SK-N-SH treated with all-trans-retinoic acid at 6 μM for 48 hours (cell line): ENCODE data around the gene FAM90A1.
"Not testable (repeated sequence)": the region's sequence is repeated elsewhere in the genome, so short reads cannot be mapped to it uniquely, and the experiment has no call there.

ENCODE experiments used
- ATAC-seq: fragments of 200-7000 bp; cut with Tn5 transposase; 3 replicates; pipeline ENCODE4 v1.9.1; 2020; ENCODE audit warnings: mild to moderate bottlenecking, moderate library complexity
- ZFP3 ChIP-seq: fragments of 250-450 bp; sonication (Bioruptor Pico); IDR thresholded peaks from 2 replicates; pipeline ENCODE4 v1.5.0; 2020; ENCODE audit warnings: mild to moderate bottlenecking, moderate library complexity

The FAM90A1 gene, protein sequence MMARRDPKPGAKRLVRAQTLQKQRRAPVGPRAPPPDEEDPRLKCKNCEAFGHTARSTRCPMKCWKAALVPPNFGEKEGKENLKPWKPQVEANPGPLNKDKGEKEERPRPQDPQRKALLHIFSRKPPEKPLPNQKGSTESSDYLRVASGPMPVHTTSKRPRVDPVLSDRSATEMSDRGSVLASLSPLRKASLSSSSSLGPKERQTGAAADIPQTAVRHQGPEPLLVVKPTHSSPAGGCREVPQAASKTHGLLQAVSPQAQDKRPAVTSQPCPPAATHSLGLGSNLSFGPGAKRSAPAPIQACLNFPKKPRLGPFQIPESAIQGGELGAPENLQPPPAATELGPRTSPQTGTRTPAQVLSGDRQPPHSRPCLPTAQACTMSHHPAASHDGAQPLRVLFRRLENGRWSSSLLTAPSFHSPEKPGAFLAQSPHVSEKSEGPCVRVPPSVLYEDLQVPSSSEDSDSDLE

DNA sequence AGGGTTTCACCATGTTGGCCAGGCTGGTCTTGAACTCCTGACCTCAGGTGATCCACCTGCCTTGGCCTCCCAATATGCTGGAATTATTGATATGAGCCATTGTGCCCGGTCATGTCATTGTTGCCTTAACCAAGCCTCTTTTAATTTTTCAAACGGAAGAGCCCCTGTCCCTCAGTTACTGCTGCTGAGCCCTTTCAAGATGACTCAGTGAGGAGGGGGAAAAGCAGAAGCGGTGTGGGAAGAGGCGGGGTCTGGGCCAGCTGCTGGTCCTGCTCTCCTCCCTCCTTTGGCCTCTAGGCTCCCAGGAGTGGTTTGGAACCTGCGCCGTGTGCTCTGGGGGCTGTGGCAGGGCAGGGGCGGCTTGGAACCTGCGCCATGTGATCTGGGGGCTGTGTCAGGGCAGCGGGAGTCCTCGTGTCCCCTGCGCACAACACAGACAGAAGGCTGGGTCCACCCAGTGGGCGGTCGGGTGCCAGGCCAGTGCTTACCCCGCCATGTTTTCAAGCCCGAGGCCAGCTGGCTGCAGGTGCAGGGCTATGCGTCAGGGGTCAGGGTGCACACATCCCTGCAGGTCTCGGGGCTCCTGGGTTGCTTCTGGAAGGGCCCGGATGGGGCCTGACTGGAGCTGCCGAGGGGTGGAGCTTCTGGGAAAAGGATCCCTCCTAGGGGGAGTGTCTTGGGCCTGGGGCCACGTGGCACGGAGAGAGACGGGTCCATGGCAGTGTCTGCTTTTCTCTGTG is at the start of gene FAM90A1:
Gene FAM90A1 (minus strand): TSS at position 627 of the 740 bp plus-strand sequence. CDS start 2,786 bp downstream, outside the sequence.
- not testable (repeated sequence) for ATAC-seq

DNA sequence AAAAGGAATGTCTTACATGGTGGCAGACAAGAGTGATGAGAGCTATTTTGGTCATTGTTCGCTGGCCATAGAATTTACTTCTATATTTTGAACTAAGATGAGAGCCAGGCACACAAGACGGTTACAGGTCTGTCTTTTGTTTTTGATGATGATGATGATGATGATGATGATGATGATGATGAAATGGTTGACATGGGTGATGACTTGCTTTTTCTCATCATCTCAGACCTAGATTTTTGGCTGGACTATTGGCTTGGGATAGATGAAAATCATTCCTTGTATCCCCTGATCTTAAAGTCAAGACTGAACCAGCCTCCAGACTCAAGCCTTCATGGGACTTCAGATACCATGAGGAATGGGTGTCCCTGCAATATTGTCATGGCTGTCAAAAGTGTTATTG is 49.0 kb upstream of the FAM90A1 start:
- ATAC-seq, result not testable (repeated sequence)

DNA sequence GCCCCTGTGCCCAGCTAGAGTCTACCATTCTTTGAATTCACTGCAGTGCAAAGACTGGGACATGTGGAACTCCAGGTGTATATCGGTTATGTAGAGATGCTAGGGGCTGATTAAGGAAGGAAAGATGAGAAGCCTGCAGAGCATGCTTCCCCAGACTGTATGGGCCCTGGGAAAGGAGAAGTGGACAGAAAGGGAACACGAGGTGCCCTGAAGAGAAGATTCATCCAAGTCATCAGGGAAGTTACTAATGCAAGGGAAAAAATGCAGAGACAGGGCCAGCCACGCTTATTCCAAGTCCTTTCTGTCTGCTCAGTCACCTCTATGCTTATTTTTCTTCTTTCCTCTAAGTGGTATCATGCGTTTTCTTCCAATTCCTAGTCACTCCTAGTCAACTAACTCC is 39.3 kb upstream of the FAM90A1 start:
- not testable (repeated sequence) for ATAC-seq

DNA sequence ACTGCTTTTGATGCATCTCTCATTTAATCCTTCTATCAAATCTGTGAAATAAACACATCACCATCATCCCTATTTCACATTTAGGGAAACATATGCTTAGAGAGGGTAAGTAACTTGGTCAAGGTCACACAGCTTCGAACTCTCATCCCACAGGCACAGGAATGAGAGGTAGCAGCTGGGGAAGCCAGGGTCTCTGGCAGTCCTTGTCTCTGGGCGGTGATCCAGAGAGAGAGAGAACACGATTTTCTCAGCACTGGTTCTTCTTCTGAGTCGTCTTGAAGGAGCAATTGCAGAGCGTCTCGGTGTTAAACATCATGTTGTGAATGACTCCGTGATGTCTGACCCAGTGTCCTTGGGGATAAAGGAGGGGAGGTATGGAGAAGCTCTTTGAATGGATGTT is 36.8 kb upstream of the FAM90A1 start:
- ATAC-seq, result not testable (repeated sequence)

DNA sequence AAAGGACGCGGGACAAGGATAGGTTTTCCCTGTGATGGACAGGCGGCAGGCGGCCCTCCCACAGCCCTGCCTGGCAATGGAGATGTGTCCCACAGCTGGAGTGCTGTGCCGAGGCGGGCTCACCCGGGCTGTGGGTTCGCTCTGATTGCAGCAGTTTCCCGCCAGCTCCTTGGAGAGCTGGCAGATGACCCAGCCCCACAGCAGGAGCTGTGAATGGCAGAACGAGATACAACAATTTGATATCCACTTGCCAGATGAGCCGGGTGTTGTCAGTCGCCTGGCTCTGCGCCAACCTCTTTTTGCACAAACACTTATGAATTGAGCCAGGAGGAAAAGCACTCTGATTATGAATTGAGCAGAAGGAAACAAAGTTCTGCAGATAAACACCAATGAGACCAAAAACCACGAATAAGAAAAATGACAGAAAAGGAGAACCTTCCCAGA is 33.7 kb upstream of the FAM90A1 start:
- ATAC-seq, result not testable (repeated sequence)

DNA sequence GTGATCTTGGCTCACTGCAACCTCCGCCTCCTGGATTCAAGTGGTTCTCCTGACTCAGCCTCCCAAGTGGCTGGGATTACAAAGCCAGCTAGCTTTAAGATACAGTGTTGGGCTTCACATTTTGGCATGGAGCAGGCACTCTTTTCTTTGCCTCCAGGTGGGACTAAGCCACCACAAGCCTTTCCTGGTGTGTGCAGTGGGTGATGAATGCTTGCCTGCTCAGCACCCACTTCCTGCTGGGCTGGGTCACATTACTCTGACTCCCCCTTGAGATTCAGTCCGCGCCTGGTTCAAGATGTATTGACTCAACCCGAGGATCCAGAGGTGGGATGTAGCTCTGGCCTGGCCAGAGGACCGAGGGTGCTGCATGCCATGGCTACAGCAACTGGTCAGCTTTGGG is 28.9 kb upstream of the FAM90A1 start:
- not testable (repeated sequence) for ATAC-seq

DNA sequence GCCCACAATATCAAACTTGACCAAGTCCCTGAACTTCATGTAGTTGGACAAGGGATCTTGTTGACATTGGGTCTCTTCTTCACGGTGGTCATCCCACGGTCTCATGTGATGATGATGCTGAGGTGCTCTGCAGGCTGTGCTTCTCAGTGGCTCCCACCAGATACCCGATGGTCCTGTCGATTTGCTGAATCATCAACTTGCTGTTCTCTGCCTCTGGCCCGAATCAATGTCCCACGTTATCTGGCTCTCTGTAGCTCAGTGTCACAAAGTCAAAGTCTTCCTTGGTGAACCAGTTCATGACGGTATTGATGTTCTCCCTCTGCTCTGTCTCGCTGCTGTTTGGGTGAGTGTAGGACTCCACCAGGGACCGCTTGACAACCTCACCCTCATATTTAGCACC is 27.3 kb upstream of the FAM90A1 start:
- ATAC-seq, result not testable (repeated sequence)

DNA sequence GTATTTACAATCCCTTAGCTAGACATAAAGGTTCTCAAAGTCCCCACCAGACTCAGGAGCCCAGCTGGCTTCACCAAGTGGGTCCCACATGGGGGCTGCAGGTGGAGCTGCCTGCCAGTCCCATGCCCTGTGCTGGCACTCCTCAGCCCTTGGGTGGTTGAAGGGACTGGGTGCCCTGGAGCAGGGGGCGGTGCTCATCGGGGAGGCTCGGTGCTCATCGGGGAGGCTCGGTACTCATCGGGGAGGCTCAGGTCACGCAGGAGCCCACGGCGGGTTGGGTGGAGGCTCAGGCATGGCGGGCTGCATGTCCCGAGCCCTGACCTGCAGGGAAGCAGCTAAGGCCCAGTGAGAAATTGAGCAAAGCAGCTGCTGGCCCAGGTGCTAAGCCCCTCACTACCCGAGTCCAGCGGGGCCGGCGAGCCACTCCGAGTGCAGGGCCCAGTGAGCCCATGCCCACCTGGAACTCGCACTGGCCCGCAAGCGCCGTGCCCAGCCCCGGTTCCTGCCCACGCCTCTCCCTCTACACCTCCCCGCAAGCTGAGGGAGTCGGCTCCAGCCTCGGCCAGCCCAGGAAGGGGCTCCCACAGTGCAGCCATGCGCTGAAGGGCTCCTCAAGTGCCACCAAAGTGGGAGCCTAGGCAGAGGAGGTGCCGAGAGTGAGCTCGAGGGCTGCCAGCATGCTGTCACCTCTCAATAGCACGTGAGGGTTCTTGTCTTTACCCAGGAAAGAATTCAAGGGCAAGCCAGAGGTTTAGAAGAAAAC is 24.8 kb upstream of the FAM90A1 start:
- not testable (repeated sequence) for ATAC-seq

DNA sequence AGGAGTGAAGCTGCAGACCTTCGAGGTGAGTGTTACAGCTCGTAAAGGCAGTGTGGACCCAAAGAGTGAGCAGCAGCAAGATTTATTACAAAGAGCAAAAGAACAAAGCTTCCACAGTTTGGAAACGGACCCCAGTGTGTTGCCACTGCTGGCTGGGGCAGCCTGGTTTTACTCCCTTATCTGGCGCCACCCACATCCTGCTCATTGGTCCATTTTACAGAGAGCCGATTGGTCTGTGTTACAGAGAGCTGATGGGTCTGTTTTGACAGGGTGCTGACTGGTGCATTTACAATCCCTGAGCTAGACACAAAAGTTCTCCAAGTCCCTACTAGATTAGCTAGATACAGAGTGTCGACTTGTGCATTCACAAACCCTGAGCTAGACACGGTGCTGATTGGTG is 24.2 kb upstream of the FAM90A1 start:
- not testable (repeated sequence) for ATAC-seq

DNA sequence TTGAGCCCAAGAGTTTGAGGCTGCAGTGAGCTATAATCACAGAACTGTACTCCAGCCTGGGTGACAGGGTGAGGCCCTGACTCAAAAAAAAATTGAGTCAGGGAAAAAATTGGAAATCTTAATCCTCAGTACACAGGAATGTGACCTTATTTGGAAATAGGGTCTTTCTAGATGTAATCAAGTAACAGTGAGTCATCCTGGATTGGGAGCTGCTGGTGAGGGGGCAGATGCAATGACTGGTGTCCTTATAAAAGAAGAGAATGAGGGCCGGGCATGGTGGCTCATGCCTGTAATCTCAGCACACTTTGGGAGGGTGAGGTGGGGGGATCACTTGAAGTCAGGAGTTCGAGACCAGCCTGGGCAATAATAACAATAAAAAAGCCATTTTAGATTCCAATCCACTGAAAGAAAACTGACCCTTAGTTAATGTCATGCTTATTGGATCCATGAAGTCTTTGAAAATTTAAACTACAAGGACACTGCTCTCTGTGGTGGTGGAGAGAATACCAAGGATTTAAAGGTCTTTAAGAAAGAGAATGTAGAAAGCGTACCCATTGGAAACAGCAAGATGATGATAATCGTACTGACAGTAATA is 19.6 kb upstream of the FAM90A1 start:
- not testable (repeated sequence) for ATAC-seq

DNA sequence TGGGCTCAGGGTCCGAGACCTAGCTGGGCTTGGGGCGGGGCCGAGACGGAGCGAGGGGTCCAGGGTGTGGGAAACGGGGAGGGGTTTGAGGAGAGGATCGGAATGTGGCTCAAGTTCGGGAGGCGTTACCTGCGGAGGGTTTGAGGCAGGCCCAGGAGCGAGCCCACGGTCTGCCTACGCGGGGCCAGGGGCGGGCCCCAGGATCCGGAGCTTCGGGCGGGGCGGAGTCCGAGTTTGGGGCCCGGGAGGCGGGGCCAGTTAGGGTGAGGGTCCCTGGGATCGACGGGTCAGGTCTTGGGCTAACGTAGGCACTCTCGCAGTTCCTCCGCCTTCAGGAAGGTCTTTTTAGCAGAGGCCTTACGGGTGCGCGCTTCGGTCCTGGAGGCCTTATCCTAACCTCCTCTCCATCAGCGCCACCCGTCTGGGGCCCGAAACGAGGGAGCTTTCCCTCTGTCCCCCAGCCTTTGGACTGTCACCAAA is 16.3 kb upstream of the FAM90A1 start:
- ATAC-seq, result not testable (repeated sequence)

DNA sequence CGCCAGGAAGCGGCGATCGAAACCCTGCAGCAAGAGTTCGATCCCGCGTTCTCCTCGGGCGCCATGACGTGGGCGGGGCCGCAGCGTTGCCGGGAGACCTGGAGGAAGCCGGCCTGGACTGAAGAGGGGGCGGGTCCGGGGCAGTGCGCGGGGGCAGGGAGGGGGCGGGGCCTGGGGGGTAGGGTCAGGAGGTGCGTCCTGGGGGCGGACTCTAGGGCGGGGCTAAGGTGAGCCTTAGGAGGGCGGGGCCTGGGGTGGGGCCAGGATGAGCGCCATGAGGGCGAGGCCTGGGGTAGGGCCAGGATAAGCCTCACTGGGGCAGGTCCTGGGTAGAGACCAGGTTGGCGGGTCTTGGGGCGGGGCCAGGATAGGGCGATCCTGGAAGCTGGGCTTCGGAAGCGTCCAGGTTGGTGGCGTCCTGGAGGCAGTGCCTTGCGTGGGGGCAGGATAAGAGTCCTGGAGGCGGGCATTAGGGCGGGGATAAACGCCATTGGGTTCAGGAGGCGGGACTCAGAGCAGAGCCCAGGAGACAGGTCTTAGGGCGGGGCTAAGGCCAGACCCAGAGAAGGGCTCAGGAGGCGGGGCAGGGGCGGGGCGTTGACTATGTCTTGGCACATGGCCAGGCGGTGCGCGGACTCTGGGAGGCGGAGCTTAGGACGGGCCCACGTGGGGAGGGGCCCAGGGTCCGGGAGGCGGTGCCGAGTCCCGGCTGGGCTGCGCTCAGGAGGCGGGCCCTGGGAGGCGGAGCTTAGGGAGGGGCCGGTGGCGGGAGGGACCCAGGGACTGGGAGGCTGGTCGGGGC is 15.7 kb upstream of the FAM90A1 start:
- peak; percentile 100 for ATAC-seq
- 0 out of 2 replicates have a peak, but pooled peaks have one; percentile 19 for TF ChIP-seq ZFP3 (CRISPR knock-in tag)

DNA sequence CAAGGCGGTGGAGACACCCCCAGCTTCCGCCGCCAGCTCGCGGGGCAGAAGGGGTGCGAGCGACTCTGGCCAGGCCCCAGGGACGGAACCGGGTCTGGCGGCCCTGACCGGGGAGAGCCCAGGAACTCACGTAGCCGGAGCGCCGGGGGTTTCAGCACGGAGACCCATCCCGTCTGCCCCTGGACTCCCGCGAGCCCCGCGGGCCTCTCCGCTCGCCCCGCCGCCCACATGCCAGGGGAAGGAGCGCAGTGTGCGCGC is 15.1 kb upstream of the FAM90A1 start:
- not testable (repeated sequence) for ATAC-seq

DNA sequence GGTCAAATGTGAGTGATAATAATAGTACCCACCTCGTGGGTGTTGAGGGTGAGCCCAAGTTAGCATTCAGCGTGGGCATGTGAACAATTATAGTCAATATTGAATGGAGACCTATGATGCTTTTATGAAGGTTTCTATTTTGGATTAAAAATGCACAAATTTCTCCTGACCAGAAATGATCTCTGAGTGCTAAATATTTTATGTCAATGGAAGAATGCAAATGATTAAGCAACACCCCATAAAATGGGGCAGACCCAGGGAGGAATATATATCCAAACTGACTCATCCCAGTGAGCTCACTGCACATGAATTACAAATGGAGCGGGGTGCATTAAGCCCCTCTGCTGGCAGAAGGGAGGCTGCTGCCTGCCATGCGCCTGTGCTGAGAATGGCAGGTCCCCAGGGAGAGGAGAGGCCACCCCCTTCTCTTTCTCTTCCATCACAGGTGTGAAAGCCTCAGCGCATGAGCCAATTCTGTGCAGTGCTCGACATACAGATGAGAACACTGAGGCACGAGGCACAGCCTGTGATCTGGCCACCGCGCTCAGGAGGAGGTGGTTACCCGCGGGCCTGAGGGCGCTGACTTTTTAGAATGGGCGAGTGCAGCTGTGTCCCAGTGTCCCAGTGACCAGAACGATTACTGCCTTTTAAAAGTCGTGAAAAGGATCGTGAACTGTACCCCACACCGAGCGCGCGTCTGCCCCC is 14.7 kb upstream of the FAM90A1 start:
- not testable (repeated sequence) for ATAC-seq

DNA sequence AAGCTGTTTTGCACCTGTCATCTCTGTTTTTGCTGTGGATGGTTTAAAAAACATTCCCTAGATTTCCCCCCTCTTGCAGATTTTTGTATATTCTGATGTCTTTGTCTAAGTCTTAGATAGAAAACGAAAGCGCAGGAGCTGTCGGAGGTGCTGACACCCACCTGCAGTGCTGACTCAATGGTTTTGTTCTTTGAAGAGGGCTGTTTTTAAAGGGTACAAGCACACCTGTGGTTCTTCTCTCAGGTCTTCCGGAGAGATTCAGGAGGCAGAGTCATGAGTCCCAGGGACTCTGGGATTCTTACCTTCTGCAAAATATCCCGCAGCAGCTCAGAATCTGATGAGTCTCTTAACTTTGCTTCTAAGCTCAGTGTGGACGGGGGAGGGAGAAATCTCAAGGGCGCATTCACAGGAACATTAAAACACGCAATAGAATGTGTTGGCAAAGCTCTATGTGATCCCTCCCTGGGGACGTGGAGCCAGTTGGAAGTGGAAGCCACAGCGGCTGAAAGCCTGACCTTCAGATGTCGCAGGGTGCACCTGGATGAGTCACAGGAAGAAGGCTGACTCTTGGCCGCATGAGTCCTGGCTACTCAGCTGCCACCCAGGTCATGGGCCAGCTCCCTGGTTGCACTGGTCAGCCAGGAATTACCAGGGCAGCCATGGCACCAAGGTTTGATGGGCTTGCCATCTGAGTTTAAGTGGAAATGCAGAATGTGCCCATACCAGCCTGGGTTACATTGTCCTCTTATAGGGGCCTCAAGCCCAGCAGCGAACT is 13.1 kb upstream of the FAM90A1 start:
- not testable (repeated sequence) for ATAC-seq

DNA sequence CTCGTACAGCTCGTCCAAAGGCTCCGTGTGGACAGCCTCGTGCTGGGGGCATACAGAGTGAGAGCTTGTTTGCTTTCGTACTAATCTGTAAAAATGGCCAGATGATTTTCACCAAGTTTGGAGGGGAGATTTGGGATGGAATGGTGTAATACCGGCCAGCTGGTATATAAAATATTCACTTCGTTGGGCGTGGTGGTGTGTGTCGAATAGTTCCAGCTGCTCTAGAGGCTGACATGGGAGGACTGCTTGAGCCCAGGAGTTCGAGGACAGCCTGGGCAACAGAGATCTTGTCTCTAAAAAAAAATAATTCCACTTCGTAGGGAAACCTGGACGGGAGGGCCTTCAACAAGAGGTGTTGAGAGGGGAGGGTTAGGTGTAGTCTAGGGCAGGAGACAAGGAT is 9.6 kb upstream of the FAM90A1 start:
- ATAC-seq, result not testable (repeated sequence)

DNA sequence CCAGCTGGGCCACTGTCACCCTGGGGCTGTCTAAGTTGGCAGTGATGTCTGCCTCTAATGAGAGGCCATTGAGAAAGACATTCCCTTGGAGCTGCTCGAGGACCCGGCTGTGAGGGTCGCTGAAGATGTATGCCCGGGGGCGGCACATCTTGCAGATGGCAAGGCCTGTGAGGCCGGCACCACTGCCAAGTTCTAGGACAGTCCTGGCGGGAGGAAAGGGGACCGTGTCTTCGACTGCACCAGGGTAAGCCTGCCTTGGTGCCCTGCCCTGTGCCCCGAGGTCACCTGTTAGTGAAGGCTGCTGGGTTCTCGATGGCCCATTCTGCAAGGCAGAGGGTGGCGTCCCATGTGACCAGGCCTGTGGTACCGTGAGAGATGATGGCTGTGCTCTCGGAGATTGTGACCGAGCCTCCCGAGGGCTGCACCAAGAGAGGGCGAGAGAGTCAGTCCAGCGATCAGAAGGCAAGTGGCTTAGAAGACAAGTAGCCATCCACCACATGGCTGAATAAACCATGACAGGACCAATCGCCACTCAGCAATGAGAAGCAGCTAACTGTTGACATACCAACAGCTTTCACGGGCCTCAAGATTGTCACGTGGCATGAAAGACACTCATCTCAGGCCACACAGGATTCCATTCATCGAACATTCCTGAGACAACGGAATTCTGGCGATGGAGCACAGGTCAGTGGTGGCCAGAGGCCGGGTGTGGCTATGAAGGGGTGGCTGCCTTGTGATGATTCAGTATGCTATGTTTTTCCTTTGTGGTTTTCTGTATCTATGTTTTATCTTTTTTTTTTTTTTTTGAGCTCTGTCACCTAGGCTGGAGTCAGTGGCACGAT is 8.1 kb upstream of the FAM90A1 start:
- ATAC-seq, result not testable (repeated sequence)

DNA sequence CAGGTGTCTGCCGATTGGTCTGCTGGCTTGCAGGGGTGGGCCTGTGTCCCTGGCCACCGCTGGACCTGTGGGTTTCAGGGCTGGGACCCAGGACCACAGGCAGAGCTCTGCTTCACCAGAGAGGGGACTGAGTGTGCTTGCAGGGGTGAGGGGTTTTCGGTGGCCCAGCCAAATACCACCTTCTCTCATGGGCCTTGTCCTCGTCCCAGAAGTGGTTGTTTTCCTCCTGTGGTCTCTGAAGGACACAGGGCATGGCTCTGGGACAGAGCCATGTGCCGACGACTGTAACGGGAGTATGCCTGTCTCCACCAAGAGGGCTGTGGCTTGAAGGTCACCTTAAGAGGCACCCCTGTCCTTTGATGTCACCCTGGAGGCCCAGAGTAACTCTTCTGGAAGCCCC is 7.3 kb upstream of the FAM90A1 start:
- not testable (repeated sequence) for ATAC-seq
